RWPE1 (cell line): ENCODE data around the gene CDR2.
"Not testable (repeated sequence)": the region's sequence is repeated elsewhere in the genome, so short reads cannot be mapped to it uniquely, and the experiment has no call there.

ENCODE experiments used
- CTCF ChIA-PET: fragments of 350-600 bp; sonication (Branson Sonifier 250); formaldehyde crosslinking; extraction: SDS; loops from one replicate; lab custom pipeline; 2021; lab: Yijun Ruan, JAX
- POLR2A ChIA-PET: fragments of 400-600 bp; formaldehyde crosslinking; extraction: SDS; loops from one replicate; lab custom pipeline; 2020; ENCODE audit warnings: antibody characterized with exemption; ENCODE audit not compliant: low non-redundant PET; lab: Yijun Ruan, JAX
- DNase-seq: peaks from one replicate; pipeline ENCODE4 v3.0.0; 2012; ENCODE audit warnings: low spot score
- H3K27ac ChIP-seq: fragments of 450-650 bp; 2 replicates; pipeline ENCODE4 v1.5.1; 2017
- CTCF ChIP-seq: fragments of 450-650 bp; conservative IDR thresholded peaks from 2 replicates; pipeline ENCODE4 v1.5.1; 2017; ENCODE audit warnings: low read depth, mild to moderate bottlenecking

CDR2 gene

GRCh38 chr16:22307838-22308237 is 66.6 kb downstream of the CDR2 start:
- TF ChIP-seq CTCF = no peak
- no peak overlapping the region for H3K27ac ChIP-seq
- ChIA-PET POLR2A (no interaction called here), CTCF (interaction anchor here (0.7 to 0.8 kb wide), 2 partner anchors 9 to 11 kb away, joined by 3 read pairs; no protein-coding TSS in a partner anchor)
- DNase-seq = no peak

- no peak overlapping the region for H3K27ac ChIP-seq
- ChIA-PET POLR2A (no interaction called here), CTCF (interaction anchor here (0.7 kb wide), 1 partner anchor 229 kb away, joined by 3 read pairs; no protein-coding TSS in a partner anchor)
- TF ChIP-seq CTCF = no peak
- DNase-seq = no peak
Measured at GRCh38 chr16:22306788-22307187, 67.6 kb downstream of the CDR2 start.

- CTCF ChIA-PET = interaction anchor here (1.0 kb wide), 1 partner anchor 14 kb away, joined by 3 read pairs; no protein-coding TSS in a partner anchor
- POLR2A ChIA-PET = no interaction called here
- no peak for DNase-seq
- no peak overlapping the region for H3K27ac ChIP-seq
- no peak for TF ChIP-seq CTCF
Measured at GRCh38 chr16:22304411-22304810, 70.0 kb downstream of the CDR2 start.

- POLR2A ChIA-PET = no interaction called here
- no peak for TF ChIP-seq CTCF
- no peak overlapping the region for H3K27ac ChIP-seq
- CTCF ChIA-PET = no interaction called here
- no peak for DNase-seq
Measured at GRCh38 chr16:22302776-22303363, 71.5 kb downstream of the CDR2 start.

- POLR2A ChIA-PET = interaction anchor here (0.5 kb wide), 1 partner anchor 105 kb away, joined by 3 read pairs; no protein-coding TSS in a partner anchor
- not testable (repeated sequence) for H3K27ac ChIP-seq, DNase-seq
- CTCF ChIA-PET = interaction anchor here (1.3 to 1.6 kb wide), 2 partner anchors 20 to 97 kb away, joined by 4 to 8 read pairs; no protein-coding TSS in a partner anchor
Measured at GRCh38 chr16:22301423-22301822, 73.0 kb downstream of the CDR2 start.

- 0 out of 2 replicates have a peak overlapping the region, but pooled peaks have one; percentile 4 for H3K27ac ChIP-seq
- CTCF ChIA-PET = interaction anchor here (0.6 to 1.6 kb wide), 6 partner anchors 10 to 104 kb away, joined by 3 to 8 read pairs (median 4); no protein-coding TSS in a partner anchor
- POLR2A ChIA-PET = no interaction called here
- TF ChIP-seq CTCF = peak; percentile 32
- peak; percentile 33 for DNase-seq
Measured at GRCh38 chr16:22300427-22301071, 73.9 kb downstream of the CDR2 start.
